NK-92 treated with Interleukin-12 subunit alpha and Interleukin-12 subunit beta, amount 100 ng/mL, for 24 hours (cell line): ENCODE measurements around the gene PTGFRN.

Experiments used
- DNase-seq: peaks from one replicate; lab custom pipeline; 2025; lab: John Stamatoyannopoulos, UW

The PTGFRN gene

DNA sequence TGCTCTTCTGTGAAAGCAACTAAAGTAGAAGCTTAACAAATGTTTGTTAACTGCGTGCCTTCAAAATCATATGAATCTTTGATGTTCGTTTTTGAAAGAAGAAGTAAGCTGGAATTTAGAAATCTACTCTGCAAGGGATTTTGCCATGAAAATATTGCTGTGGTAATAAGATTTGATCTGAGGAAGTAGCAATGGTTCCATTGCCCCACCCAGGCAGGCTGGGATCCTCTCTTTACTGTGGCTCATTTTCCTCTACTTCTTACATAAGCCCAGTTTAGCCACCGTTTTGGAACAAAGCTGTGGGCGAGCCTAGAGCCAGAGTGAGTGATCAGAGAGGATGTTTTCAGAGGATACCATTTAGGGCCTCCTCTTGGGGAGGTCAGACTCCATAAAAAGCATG is 20.3 kb upstream of the PTGFRN start:
- DNase-seq = no peak

DNA sequence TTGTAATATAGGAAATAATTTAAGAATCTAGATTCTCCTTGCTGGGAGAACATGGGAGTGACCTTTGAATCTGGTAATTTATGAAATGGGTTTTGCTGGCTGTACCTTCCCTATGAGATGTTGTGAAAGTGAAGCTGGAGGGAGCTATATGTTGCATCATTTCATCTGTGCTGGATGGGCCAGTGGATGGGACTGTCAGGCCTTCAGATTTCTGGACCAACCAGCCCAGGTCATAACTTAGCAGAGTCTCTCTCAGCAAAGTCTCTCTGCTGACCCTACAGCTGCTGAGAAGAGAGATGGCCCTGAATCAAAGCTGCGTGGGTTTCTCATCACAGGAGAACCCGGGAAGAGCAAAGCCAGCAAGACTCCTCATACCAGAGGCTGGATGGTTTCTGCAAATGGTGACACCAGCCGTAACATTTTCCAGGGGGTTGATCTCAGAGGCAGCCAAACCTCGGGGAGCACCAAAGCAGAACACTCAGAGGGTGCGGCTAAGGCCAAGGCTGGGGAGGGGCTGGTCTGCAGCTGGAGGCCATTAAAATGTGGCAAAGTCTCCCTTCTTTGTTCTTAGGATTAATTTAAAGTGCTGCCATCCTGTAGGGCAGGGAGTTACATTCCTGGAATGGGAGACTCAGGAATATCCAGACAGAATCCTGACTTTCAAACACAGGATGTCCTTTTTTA is 18.2 kb upstream of the PTGFRN start:
- no peak for DNase-seq

DNA sequence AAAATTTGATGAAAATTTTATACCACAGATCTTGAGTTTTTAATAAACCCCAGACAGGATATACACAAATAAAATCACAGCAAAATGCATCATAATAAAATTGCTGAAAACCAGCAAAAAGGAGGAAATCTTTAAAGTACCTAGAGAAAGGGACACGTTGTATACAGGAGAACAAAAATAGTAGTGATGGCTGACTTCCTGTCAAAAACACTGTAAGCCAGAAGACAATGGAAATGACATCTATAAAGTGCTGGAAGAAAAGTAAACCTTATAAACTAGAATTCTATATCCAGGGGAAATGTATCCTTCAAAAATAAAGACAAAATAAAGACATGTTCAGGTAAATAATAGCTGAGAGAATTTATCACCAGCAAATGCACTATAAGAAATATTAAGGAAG is 14.6 kb upstream of the PTGFRN start:
- DNase-seq = no peak

DNA sequence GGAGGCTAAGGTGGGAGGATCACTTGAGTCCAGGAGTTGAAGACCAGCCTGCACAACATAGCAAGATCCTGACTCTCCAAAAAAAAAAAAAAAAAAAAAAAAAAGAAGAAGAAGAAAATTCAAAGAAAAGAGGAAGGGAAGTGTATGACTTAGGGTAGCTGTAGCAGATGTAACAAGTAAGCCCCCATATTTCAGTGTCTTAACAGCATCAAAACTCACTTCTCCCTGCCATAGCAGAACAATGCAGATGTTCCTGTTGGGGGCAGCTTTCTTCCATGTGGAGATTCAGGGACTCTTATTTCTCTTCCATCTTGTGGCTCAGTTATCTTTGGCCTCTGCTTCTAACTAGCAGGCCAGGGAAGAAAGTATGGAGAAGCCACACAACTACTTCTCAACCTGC is 10.2 kb upstream of the PTGFRN start:
- DNase-seq = no peak

- DNase-seq = no peak
These were observed 9.0 kb upstream of the PTGFRN start for GRCh38 chr1:116900471-116901365.

DNA sequence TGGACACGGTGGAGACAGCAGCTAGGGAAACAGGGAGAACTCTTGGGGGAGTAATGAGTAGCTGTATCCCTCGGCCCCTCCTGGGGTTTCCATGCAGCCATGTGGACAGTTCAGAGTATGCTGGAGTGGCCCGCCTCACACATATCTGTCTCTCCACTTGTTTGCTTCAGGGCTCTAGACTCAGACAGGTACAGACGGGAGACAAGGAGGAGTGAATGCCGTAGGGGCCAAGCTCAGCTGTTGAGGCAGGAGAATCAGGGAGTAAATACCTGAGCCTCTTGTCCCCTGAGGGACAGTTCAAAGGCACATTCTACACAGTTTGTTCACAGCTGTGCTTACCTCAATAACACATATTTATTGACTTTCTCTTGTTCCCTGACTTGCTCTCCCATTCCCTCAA is 7.7 kb upstream of the PTGFRN start:
- DNase-seq = no peak

DNA sequence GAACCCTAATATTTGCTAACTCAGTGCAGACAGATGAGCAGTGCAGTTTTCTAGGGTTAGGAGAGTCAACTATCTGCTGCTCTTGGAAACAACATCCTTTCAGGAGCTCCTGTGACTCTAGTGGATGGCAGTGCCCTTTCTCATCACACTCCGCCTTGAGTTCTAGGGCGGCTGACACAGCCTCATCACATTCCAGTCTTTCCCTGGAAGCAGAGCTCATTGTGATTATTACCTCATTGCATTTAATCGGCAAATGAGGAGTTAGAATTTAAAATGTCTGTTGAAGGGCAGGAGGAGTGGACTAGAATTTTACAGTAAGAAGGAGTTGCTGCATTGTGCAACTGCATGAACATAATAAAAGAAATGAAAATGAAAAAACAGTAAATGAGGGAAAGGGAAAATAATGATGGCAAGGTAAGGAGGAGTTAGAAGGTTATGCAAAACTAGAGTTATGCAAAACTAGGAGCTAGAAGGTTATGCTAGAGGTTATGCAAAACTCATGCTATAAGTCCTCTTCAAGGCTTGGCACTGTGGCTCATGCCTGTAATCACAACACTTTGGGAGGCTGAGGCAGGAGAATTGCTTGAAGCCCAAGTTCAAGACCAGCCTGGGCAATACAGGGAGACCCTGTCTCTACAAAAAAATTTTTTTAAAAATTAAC is 6.9 kb upstream of the PTGFRN start:
- DNase-seq = no peak

- DNase-seq = no peak
These were observed 4.9 kb upstream of the PTGFRN start for GRCh38 chr1:116904791-116905320.

GRCh38 chr1:116906812-116907211 is 2.9 kb upstream of the PTGFRN start:
- no peak for DNase-seq

DNA sequence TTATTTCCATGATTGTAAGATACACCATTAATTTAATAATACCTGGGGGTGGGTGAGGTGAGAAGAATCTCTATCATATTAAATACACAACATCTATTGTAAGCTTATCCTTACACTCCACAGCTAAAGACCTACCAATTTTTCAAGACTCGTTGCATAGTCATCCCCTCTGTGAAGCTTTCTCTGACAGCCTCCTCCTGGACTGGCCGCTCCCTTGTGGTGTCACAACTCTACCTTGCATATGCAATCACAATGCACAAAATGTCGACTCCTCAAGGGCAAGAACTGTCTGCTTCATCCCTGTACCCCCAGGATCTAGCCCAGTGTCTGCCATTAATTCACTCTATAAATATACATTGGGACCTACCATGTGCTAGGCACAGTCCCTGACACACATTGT is 2.4 kb upstream of the PTGFRN start:
- DNase-seq = no peak

DNA sequence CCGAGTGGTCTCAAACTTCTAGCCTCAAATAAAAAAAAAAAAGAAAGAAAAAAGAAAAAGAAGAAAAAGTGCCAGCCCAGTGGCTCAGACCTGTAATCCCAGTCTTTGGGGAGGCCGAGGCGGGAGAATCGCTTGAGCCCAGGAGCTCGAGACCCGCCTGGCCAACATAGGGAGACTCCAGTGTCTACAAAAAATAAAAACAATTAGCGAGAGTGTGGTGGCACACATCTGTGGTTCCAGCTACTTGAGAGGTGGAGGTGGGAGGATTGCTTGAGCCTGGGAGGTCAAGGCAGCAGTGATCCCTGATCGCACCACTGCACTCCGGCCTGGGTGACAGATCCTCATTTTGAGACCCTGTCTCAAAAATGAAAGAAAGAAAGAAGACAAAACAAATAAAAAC is 1.4 kb upstream of the PTGFRN start:
- DNase-seq = no peak

DNA sequence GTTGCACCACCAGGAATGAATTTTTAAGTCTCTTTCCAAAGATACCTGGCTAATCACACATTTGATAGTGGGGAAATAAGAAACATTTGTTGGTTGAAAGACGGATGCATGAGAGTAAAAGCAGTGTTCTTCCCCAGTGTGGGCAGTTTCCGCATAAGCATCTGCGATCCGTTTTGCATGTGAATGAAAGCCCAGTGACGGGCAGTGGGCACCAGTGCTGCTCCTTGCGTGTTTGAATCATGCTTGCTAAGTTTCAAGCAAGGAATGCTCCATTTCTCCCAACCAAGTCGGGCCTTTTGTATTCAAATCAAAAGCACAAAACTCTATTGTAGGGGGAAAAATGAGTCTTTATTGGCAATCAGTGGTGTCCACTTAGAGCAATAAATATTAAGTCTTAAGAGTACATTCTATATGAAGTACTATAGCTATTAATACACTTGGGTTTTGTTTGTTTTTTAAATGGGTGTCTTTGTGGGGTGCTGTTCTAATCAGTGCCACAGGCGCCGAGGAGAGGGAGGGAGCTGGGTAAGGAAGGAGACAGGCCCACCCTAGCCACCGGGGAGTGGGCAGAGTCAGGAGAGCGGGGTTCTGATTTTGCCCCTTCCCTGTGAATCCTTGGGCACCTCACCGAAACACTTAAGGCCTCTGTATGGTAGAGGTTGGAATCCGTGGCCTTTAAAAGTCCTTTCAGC is 750 bp upstream of the PTGFRN start:
- DNase-seq = no peak

- no peak for DNase-seq
These were observed 867 bp downstream of the PTGFRN start for GRCh38 chr1:116910379-116911187.

GRCh38 chr1:116911188-116911553 is 1.5 kb downstream of the PTGFRN start:
- no peak for DNase-seq

DNA sequence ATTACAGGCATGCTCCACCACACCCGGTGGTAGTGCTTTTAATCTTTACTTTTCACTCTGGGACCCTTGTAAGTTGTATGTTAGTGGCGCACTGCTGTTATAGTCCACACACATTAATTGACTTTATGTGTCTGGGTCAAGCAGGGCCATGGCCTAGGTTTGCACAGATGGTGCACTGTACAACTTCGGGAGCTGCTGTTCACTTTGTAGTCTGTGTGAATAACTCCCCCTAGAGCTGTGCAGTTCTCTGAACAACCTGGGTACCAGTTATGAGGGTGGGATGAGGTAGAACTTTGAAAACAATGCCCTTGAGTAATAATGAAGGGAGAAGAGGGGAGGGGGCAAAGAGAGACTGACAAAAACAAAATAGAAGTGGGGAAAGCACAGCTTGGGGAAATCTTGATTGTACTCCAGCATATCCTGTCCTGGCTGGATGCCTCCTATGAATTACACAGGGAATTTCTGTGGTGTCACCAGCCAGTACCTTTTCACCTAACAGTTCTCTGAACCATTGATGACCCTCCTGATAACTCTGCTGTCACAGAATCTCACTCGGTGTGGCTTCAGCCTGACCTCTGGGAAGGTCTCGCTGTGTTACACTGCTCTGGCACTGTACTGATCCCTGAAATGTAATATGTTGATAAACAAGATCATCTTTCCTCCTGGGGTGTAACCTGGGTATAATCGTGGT is 2.2 kb downstream of the PTGFRN start:
- no peak for DNase-seq

GRCh38 chr1:116912846-116913245 is 3.1 kb downstream of the PTGFRN start:
- DNase-seq = no peak

DNA sequence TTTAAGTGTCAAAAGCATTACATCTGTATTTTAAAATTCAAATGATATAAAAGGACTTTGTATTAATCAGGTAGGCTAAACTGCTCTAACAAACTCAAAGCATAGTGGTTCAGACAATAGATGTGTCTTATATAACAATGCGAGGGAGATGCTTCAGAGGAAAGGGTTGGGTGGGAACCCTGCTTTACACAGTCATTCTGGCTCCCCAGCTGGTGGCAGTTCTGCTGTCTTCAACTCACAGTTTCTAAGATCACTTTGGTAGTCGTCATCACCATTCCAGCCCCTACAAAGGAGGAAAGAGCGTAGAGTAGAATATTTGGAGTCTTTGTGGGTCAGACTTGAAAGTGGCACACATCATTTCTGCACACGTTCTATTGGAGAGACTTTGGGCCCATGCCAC is 4.2 kb downstream of the PTGFRN start:
- DNase-seq = no peak

GRCh38 chr1:116914667-116915066 is 5.0 kb downstream of the PTGFRN start:
- DNase-seq = no peak

DNA sequence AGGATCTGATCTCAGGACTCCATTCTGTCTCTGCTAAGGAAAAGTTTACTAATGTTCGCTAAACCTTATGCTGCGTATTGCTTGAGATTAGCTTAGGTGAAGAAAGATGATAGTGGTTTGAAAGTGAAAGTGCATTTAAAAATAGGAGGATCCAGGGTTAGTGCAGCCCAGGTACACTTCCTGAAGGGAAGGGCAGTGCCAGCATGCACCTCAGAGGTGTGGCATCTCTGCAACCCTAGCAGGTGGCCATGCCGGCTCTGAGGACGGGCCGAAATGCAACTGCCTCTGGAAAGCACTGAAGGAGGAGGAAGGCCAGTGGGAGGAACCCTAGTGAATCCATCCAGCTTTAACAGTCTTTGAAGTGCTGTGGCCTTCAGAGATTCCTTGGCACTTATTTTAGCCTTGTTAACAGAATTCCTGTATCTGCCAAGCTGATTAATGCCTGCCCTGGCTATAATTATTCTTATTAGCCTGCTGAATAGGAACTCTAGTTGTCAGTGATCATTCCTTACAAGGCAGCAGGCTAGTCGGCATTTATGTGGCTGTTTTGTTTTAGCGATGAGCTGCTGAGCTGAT is 5.5 kb downstream of the PTGFRN start:
- DNase-seq = no peak

DNA sequence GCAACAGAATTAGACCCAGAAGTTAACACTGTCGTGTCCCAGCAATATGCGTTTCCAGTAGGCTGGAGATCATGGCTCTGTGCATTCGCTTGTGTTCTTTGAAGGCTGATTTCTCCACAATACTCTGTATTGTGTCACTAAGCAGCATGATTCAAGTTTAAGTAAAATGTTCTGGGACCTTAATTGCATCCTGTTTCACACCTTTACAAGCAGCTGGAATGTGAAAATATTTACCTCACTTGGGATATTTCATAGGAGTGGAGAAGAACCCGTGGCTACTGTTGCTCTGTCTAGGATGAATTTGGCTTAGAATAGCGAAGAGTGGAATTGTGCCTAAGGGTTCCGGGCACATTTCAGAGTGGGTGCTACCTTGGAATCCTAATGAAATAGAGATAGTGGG is 6.3 kb downstream of the PTGFRN start:
- no peak for DNase-seq
